Adipose tissue (tissue), 3 donors: Measurements from ENCODE around the gene STK4. TPM values are rescaled to one million over a fixed set of nuclear protein-coding genes. Genes with fewer than 3 reads are reported as not detected.

ENCODE experiments used
- H3K27ac ChIP-seq: one replicate; pipeline ENCODE4 v1.5.1; 2013; ENCODE audit warnings: low read depth, low read length
- WGBS, 3 donors: extraction: QIAGEN DNeasy Blood & Tissue Kit; methylation state at CpG; one replicate each; pipeline ENCODE4 v1.1.7; 2013; 5-methylcytosine and 5-hydroxymethylcytosine counted together
- polyA plus RNA-seq, 3 donors: library from polyadenylated mRNA; stranded (reverse); fragments of 200-250 nt; gene quantifications; one replicate each; pipeline ENCODE4 v1.2.3, GENCODE V29; 2013
- donor health status: healthy with polysubstance abuse.
- donor health status: Bipolar disorder and iron deficiency.
- donor health status: healthy.

Gene STK4
- polyA plus RNA-seq, 3 donors, result 3.9 to 8.7 (median 8.0) TPM

DNA sequence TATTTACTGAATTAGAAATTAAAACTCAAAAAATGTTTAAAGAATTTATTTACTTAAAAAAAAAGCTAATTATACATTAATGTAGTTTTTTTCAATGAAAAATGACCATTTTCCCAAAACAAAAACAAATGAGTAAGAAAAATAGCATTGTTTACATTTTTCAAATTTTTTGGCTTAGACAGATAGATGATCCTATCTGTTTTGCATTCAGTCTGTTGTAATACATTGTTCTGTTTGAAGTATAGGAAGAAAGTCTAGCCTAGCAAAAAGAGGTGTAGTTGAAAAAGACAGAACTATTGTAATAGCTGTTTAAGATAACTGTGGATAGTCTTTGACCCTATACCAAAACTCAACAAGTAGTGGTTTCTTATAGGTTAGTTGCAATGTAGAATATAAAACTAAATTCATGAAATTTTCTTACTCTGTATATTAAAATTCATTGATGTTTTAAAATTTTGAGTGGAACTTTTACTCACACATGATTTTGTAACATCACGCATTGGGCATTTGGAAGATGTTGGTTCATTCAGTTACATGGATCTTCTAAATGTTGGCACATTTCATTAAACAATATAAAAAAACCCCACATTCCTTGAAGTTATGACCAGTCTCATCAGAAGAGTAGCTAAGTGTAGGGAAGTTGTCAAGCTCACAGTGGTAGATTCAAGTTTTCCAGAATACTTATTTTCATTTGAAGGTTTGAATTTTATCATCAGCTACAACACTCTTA lies 72.6 kb downstream of the STK4 start:
- no peak overlapping the region for H3K27ac ChIP-seq
- 69 to 98% (median 78%) methylated on average over 1 of the region's 1 CpG for WGBS, 3 donors

GRCh38 chr20:45039475-45039820 lies 73.1 kb downstream of the STK4 start:
- WGBS, 3 donors, result 40 to 89% (median 52%) methylated on average over 1 of the region's 1 CpG
- no peak overlapping the region for H3K27ac ChIP-seq

DNA sequence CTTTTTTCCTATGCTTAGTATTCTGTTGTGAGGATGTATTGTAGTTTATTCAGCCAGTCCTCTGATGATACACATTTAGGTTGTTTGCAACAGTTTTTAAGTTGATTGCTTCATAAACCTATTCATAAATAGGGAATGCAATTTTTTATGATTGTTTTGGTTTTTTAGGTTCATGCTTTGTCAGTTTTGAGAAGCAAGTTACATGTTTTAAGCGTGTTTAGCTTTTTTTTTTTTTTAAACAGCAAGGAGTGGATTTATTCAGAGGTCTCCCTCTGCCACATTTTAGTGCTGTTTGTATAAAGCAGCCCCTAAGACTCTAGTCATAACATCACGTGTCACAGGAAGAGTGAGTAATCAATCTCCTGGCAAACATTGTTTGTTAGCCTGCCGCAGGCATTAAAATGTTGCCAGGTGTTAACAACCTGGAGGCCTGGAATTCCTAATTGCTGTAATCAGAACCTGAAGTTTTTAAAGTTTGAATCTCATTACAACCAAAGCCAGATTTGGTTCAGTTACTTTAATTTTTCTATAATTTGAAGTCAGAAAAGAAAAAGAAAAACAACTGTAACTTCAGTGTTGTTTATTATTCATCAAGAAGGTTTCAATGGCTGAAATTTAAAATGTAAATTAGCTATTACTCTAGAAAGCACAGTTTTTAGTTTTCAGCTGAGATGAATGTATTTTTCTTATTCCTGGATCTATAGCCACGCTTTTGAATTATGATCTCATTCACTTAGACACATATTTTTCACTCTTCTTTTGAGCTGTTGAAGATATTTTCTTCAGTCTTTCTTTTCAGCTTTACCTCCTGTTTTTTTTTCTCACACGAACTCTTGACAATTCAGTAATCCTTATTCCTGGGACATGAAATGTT lies 75.4 kb downstream of the STK4 start:
- WGBS, 3 donors, result 46 to 60% (median 56%) methylated on average over 5 of the region's 5 CpGs
- no peak overlapping the region for H3K27ac ChIP-seq

- WGBS, 3 donors, result 97 to 100% (median 100%) methylated on average over 1 of the region's 1 CpG
- no peak overlapping the region for H3K27ac ChIP-seq
These were observed 76.7 kb downstream of the STK4 start for GRCh38 chr20:45042978-45043377.

DNA sequence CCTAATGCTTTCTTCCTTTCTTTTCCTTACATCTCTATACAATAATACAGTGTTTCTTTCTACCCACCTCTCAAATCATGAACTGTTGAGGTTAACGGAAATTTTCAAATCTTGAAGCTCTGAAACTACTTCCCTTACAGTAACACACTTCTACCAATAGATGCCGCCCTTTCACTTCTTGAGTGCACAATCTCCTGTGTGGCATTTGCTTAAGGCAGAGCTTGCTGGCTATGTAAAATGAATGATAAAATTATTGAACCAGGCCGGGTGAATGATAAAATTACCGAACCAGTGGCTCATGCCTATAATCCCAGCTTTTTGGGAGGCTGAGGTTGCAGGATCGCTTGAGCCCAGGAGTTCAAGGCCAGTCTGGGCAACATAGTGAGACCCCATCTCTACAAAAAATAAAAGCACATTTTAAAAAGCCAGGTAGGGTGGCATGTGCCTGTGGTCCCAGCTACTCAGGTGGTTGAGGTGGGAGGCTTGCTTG lies 77.8 kb downstream of the STK4 start:
- 17 to 39% (median 37%) methylated on average over 5 of the region's 5 CpGs for WGBS, 3 donors
- H3K27ac ChIP-seq, result no peak overlapping the region

- 89 to 97% (median 95%) methylated on average over 3 of the region's 3 CpGs for WGBS, 3 donors
- H3K27ac ChIP-seq, result no peak overlapping the region
These were observed 78.3 kb downstream of the STK4 start for GRCh38 chr20:45044601-45045000.

- no peak overlapping the region for H3K27ac ChIP-seq
- WGBS, 3 donors, result 80 to 98% (median 96%) methylated on average over 2 of the region's 2 CpGs
These were observed 81.3 kb downstream of the STK4 start for GRCh38 chr20:45047581-45048119.

DNA sequence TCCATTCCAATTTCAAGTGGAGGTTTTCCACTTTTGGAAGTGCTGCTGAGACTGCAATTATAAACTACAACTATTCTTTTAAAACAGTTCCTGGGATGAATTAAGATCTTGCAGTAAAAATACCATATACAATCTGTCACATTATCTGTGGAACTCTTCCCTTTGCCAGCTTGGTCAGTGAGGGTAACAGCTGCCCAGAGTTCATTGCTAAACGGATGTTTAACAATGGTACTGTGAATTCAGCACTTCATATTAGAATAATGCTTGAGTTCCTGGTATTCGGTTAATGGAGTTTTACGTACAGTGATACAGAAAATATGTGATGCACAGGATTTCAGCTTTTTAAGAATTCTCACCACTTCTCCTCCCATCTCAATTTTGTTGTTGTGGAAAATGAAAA lies 83.1 kb downstream of the STK4 start:
- no peak overlapping the region for H3K27ac ChIP-seq
- 74 to 76% (median 75%) methylated on average over 3 of the region's 3 CpGs for WGBS, 3 donors

- H3K27ac ChIP-seq, result no peak overlapping the region
- WGBS, 3 donors, result 65 to 69% (median 65%) methylated on average over 5 of the region's 5 CpGs
These were observed 83.7 kb downstream of the STK4 start for GRCh38 chr20:45049904-45050471.

DNA sequence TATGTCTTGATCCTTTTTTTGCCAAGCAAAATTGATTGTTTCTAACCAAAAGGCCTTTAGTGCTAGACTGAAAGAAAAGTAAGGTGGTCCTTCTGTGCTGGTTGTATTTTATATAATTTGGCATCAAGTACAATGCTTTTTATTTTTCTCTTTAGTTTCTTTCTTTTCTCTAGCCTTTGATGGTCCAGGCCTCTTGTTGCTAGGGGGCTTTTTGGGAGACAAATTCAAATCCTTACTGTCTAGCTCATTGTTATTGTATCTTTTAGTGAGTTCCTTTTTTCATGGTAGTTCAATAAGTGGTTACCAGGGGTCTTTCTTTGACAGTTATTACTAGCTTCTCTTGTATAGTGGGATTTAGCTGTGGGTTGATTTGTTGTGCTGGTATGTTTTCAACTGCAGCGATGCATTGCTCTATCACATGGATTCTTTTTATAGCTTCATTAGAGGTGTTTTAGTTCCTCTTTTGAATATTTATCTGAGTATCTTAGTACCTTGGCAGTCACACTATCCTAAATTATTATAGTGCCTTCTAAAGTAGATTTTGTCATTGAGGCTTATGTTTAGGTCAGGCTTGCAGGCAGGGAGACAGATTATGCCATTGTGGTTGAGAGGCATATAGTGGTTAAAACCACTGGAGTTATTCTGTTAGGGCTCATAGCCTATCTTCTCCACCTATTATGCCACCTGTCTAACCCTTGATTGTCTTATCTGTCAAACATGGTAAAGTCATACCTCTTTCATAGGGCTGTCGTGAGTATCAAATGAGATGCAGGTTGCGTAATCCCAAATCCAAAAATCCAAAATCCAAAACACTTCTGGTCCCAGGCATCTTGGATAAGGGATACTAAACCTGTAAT lies 85.1 kb downstream of the STK4 start:
- 78 to 84% (median 79%) methylated on average over 3 of the region's 3 CpGs for WGBS, 3 donors
- H3K27ac ChIP-seq, result no peak overlapping the region

DNA sequence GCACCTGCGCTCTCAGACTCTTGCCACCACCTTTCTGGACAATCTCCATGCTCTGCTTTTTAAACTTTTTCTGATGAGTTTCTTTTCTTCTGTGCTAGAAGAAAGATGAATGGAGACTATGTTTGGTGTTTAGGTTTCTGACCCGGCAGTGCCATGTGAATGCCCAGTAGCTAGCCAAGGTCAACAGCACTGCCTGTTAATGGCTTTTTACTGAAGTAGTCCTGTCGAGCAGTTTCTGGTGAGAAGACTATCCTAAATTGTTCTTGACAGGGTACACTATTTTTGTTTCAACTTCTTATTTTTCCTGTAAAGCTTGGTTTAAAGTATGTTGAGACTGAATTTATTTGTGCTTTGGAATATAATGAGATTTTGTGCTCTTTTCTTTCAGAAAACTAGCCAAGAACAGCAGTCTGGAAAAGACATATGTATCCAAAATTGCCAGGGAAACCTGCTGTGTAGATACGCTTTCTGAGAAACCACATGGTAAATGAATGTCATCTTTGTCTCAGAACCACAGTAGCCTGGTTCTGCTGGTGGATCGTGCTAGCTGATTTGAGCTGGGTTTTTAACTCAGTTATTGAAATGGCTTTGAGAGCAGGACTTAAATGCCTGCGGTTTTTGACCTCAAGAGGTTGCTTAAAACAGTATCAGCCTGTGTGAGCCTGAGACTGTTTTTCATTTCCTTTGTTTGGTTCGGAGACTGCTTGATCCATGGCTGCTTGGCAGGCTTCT lies 86.6 kb downstream of the STK4 start:
- WGBS, 3 donors, result 74 to 85% (median 78%) methylated on average over 7 of the region's 7 CpGs
- H3K27ac ChIP-seq, result no peak overlapping the region

DNA sequence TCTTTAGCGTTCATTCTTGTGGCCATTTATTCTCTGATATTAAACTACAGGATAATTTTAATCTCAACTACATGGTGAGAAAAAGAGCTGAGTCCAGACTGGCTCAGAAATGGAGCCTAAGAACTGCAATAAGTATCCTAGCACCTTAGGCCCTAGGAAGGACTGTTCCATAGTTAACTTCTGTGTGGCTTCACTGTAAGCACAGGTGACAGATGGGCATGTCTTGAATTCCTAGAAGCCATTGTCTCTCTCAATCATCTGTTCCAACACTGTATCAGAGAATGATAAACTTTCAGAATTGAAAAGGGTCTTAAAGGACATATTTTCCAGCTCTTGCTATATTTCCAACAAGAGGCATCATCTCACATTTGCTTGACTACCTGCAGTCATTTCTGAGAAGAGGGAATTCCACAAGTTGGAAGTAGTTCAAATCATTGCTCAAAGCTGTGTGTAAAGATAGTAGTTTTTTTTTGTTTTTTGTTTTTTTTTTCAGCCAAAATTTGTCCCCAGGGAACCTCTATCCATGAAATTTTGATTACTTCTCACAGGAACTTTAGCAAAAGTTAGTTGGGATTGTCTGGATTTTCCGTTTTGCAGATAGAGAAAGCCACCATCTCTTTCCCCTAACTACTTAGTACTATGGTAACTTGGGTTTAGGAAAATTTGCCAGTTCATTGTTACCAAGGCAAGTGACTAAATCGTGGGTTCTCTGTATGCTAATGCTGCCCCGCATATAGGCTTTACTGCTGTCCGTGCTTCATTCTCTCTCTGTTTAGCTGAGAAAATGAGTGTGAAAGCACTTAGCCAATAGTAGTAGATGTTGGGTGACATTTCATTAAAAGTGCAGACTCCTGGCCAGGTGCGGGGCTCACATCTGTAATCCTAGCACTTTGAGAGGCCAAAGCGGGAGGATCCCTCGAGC lies 87.4 kb downstream of the STK4 start:
- no peak overlapping the region for H3K27ac ChIP-seq
- 86 to 94% (median 86%) methylated on average over 8 of the region's 8 CpGs for WGBS, 3 donors

DNA sequence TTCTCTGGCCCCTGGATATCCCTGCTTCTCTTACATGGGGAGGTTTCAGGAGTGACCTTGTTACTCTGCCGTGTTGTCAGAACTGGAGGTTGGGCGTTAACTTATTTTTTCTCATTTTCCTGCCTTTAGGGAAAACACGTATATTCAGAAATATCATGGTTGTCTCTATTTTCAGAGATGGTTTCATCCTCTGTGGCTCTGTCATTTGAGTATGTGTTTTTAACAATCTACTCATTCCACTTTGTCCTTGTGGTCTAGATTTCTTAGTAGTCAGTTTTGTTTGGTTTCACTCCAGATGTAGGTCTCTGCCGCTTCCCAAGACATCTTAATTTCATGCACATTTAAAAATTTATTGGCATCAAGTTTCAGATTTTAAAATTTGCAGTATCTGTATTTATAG lies 88.7 kb downstream of the STK4 start:
- H3K27ac ChIP-seq, result no peak overlapping the region
- WGBS, 3 donors, result 92 to 94% (median 93%) methylated on average over 4 of the region's 4 CpGs

- 54 to 87% (median 81%) methylated on average over 8 of the region's 8 CpGs for WGBS, 3 donors
These were observed 90.3 kb downstream of the STK4 start for GRCh38 chr20:45056473-45057173.

GRCh38 chr20:45058168-45058850 lies 92.0 kb downstream of the STK4 start:
- 89 to 93% (median 93%) methylated on average over 4 of the region's 4 CpGs for WGBS, 3 donors
- no peak overlapping the region for H3K27ac ChIP-seq

More at GRCh38 chr20:45056473-45057173, 90.3 kb downstream of the STK4 start:
- no peak overlapping the region for H3K27ac ChIP-seq
